A549 (cell line): Measurements from ENCODE around the gene STRN3.

ENCODE experiments used
- CHD2 ChIP-seq: fragments of 150-350 bp; IDR thresholded peaks from 2 replicates; pipeline ENCODE4 v1.6.1; 2014; ENCODE audit warnings: low read length; ENCODE audit not compliant: partially characterized antibody
- CHD4 ChIP-seq: fragments of 200-600 bp; sonication (generic); IDR thresholded peaks from 2 replicates; pipeline ENCODE4 v1.6.1; 2016; ENCODE audit warnings: antibody characterized with exemption, mild to moderate bottlenecking, borderline replicate concordance
- CTCF ChIP-seq: fragments of >200 bp; sonication (Bioruptor Twin); formaldehyde crosslinking; IDR thresholded peaks from 3 replicates; pipeline ENCODE4 v1.5.1; 2016
- ELK1 ChIP-seq: fragments of 150-350 bp; IDR thresholded peaks from 2 replicates; pipeline ENCODE4 v1.6.1; 2014; ENCODE audit warnings: low read depth, mild to moderate bottlenecking, low read length
- FOXS1 ChIP-seq: fragments of 250-450 bp; sonication (Bioruptor Pico); IDR thresholded peaks from 2 replicates; pipeline ENCODE4 v1.5.0; 2020; ENCODE audit warnings: mild to moderate bottlenecking, moderate library complexity
- MAZ ChIP-seq: fragments of 150-350 bp; IDR thresholded peaks from 2 replicates; pipeline ENCODE4 v1.6.1; 2014; ENCODE audit warnings: antibody characterized with exemption, low read depth, low read length, borderline replicate concordance
- POLR2A ChIP-seq: IDR thresholded peaks from 2 replicates; pipeline ENCODE4 v1.6.1; 2012; ENCODE audit warnings: mild to moderate bottlenecking, low read length
- RAD21 ChIP-seq, 2 experiments: fragments of >200 bp in 1 of 2; sonication (Bioruptor Twin) in 1 of 2; formaldehyde crosslinking in 1 of 2; IDR thresholded peaks in 1 of 2; conservative IDR thresholded peaks in 1 of 2; 2 replicates in 1 of 2; 3 replicates in 1 of 2; pipeline ENCODE4 v1.6.1; 2012 to 2018; ENCODE audit warnings: inconsistent platforms in 1 of 2
- REST ChIP-seq: fragments of 200-600 bp; sonication (generic); IDR thresholded peaks from 2 replicates; pipeline ENCODE4 v1.6.1; 2016; ENCODE audit warnings: antibody characterized with exemption, mild to moderate bottlenecking, moderate library complexity
- RFX5 ChIP-seq: fragments of 450-650 bp; IDR thresholded peaks from 2 replicates; pipeline ENCODE4 v1.7.1; 2014; ENCODE audit warnings: antibody characterized with exemption, mild to moderate bottlenecking, moderate library complexity
- ZSCAN20 ChIP-seq: fragments of 250-450 bp; sonication (Bioruptor Pico); IDR thresholded peaks from 2 replicates; pipeline ENCODE4 v1.8.0; 2022; ENCODE audit warnings: mild to moderate bottlenecking, moderate library complexity

GRCh38 chr14:30957813-30958370, 68.3 kb downstream of the STRN3 start:
- TF ChIP-seq CHD2, result no peak
- no peak for TF ChIP-seq CTCF
- TF ChIP-seq MAZ, result no peak
- TF ChIP-seq RAD21 (conservative IDR thresholded peaks at IDR 0.05 in 1 of 2, IDR thresholded peaks at IDR 0.05 in 1 of 2), result no peak
- TF ChIP-seq POLR2A, result no peak
- no peak for TF ChIP-seq REST
- TF ChIP-seq FOXS1 (CRISPR knock-in tag), result no peak
- no peak for TF ChIP-seq CHD4
- no peak for TF ChIP-seq RFX5
- no peak for TF ChIP-seq ZSCAN20
- no peak for TF ChIP-seq ELK1
